PC-3 (cell line): ENCODE results near the gene MET. TPM values are rescaled to one million over a fixed set of nuclear protein-coding genes. Genes with fewer than 3 reads are reported as not detected.
"Not testable (repeated sequence)": the region's sequence is repeated elsewhere in the genome, so short reads cannot be mapped to it uniquely, and the experiment has no call there.

ENCODE experiments used
- ATAC-seq: fragments of 200-7000 bp; cut with Tn5 transposase; 2 replicates; pipeline ENCODE4 v1.9.1; 2020; ENCODE audit warnings: mild to moderate bottlenecking, moderate library complexity
- BruUV-seq: library from RNA; stranded (reverse); fragments of 400-500 nt; replicated peaks from 2 replicates; lab custom pipeline; 2021; lab: Mats Ljungman, UMichigan
- CTCF ChIA-PET: fragments of 300-600 bp; sonication (Branson Sonifier 250); formaldehyde crosslinking; loops from one replicate; lab custom pipeline; 2022; ENCODE audit warnings: antibody characterized with exemption; lab: Charles Lee
- POLR2A ChIA-PET: fragments of 300-600 bp; sonication (Branson Sonifier 250); formaldehyde crosslinking; loops from one replicate; lab custom pipeline; 2022; ENCODE audit warnings: antibody characterized with exemption; ENCODE audit not compliant: unreplicated experiment; lab: Charles Lee
- DNase-seq: peaks from one replicate; pipeline ENCODE4 v3.0.0-alpha.2; 2015
- H2AFZ ChIP-seq: fragments of 300-600 bp; sonication (generic); 2 replicates; pipeline ENCODE4 v1.6.0; 2016; ENCODE audit warnings: antibody characterized with exemption, low read length
- H3F3A ChIP-seq: fragments of 300-600 bp; sonication (generic); one replicate; pipeline ENCODE4 v1.6.0; 2017; ENCODE audit warnings: antibody characterized with exemption, low read length, control low read depth, mild to moderate bottlenecking; ENCODE audit not compliant: unreplicated experiment
- H3K27ac ChIP-seq: fragments of 300-600 bp; sonication (generic); 2 replicates; pipeline ENCODE4 v1.5.1; 2016; ENCODE audit warnings: mild to moderate bottlenecking, low read length
- H3K27me3 ChIP-seq: fragments of 300-600 bp; sonication (generic); 2 replicates; pipeline ENCODE4 v1.6.1; 2016; ENCODE audit warnings: low read length, mixed read lengths
- H3K36me3 ChIP-seq: fragments of 300-600 bp; sonication (generic); 2 replicates; pipeline ENCODE4 v1.6.1; 2016; ENCODE audit warnings: low read depth, mixed run types, low read length, mixed read lengths
- H3K4me1 ChIP-seq: fragments of 300-600 bp; sonication (generic); 2 replicates; pipeline ENCODE4 v1.5.1; 2016; ENCODE audit warnings: low read length; ENCODE audit not compliant: insufficient read depth
- H3K4me2 ChIP-seq: fragments of 300-600 bp; sonication (generic); 2 replicates; pipeline ENCODE4 v1.6.0; 2016; ENCODE audit warnings: low read length
- H3K4me3 ChIP-seq: fragments of 300-600 bp; sonication (generic); 2 replicates; pipeline ENCODE4 v1.5.1; 2016; ENCODE audit warnings: mild to moderate bottlenecking, low read length, mixed read lengths
- H3K79me2 ChIP-seq: fragments of 300-600 bp; sonication (generic); 2 replicates; pipeline ENCODE4 v1.6.1; 2017; ENCODE audit warnings: low read length, mixed read lengths
- H3K9ac ChIP-seq: fragments of 300-600 bp; sonication (generic); 2 replicates; pipeline ENCODE4 v1.6.0; 2016; ENCODE audit warnings: mild to moderate bottlenecking, low read length
- H3K9me2 ChIP-seq: fragments of 300-600 bp; sonication (generic); replicated peaks from 2 replicates; pipeline ENCODE4 v1.6.1; 2016; ENCODE audit warnings: mixed run types, low read length, mixed read lengths
- H3K9me3 ChIP-seq: fragments of 300-600 bp; sonication (generic); 2 replicates; pipeline ENCODE4 v1.6.1; 2016; ENCODE audit warnings: low read length, mixed read lengths
- H4K20me1 ChIP-seq: fragments of 300-600 bp; sonication (generic); 2 replicates; pipeline ENCODE4 v1.6.1; 2016; ENCODE audit warnings: low read length, mixed read lengths
- CTCF ChIP-seq: fragments of 300-600 bp; sonication (generic); conservative IDR thresholded peaks from 2 replicates; pipeline ENCODE4 v1.5.1; 2017; ENCODE audit warnings: antibody characterized with exemption, low read depth, mild to moderate bottlenecking, low read length
- EZH2 ChIP-seq: fragments of 300-600 bp; sonication (generic); IDR thresholded peaks from one replicate; pipeline ENCODE4 v1.6.1; 2017; ENCODE audit warnings: antibody characterized with exemption, mild to moderate bottlenecking, low read length; ENCODE audit not compliant: unreplicated experiment
- EZH2phosphoT487 ChIP-seq: fragments of 300-600 bp; sonication (generic); IDR thresholded peaks from 2 replicates; pipeline ENCODE4 v1.6.1; 2018; ENCODE audit warnings: mild to moderate bottlenecking, antibody characterized with exemption, low read length, borderline replicate concordance
- intact Hi-C: fragments of 100-400 bp; cut with micrococcal nuclease; formaldehyde crosslinking; loops from 2 replicates; pipeline ENCODE4 v1.9.0; 2023
- total RNA-seq: library from RNA; depleted of rRNA; stranded (reverse); fragments of >200 nt; gene quantifications from 2 replicates; pipeline ENCODE4 v1.2.3, GENCODE V29; 2014

The MET gene
- total RNA-seq, 1 experiment from 2014 or later = 118 TPM

GRCh38 chr7:116717137-116717536 lies 45.1 kb downstream of the MET start:
- Histone ChIP-seq H3K4me1 (peaks cover 26% of the 10 kb centered on the region), H3F3A (no peaks in the 10 kb centered on the region), H3K9ac (no peak overlapping the region), H3K9me2 (no peaks in the 10 kb centered on the region), H4K20me1 (0 out of 2 replicates have a peak, but pooled peaks cover 4% of the 10 kb centered on the region), H3K9me3 (no peaks in the 10 kb centered on the region), H3K4me3 (no peak overlapping the region), H3K27me3 (no peaks in the 10 kb centered on the region), H3K4me2 (peak overlapping the region; percentile 44), H3K79me2 (peaks cover 54% of the 10 kb centered on the region), H3K27ac (peak overlapping the region; percentile 21; the same call in 1 of the 2 replicates), H3K36me3 (peaks cover 4% of the 10 kb centered on the region; the same call in 1 of the 2 replicates), H2AFZ (no peak overlapping the region)
- intact Hi-C loops = no loop called here
- no peak for ATAC-seq
- no peak for TF ChIP-seq EZH2
- TF ChIP-seq EZH2phosphoT487 = no peak
- TF ChIP-seq CTCF = no peak
- no TSS peak for BruUV-seq
- ChIA-PET CTCF (interaction anchor here (0.6 to 1.0 kb wide), 2 partner anchors 42 to 217 kb away, joined by 3 to 4 read pairs; partner anchors contain the start of gene CAV2), POLR2A (interaction anchor here (0.6 kb wide), 1 partner anchor 16 kb away, joined by 3 read pairs; no protein-coding TSS in a partner anchor)
- DNase-seq = no peak

- Histone ChIP-seq H4K20me1 (peaks cover 19% of the 10 kb centered on the region; the same call in 1 of the 2 replicates), H3K79me2 (peaks cover 39% of the 10 kb centered on the region), H3K4me1 (peaks cover 30% of the 10 kb centered on the region)
- H3K27me3 ChIP-seq, POLR2A ChIA-PET, DNase-seq, ATAC-seq, H3K9ac ChIP-seq, CTCF ChIA-PET, H3K4me3 ChIP-seq, H3K27ac ChIP-seq, H3K9me3 ChIP-seq, H3K9me2 ChIP-seq, BruUV-seq, intact Hi-C loops, H2AFZ ChIP-seq, H3F3A ChIP-seq, H3K36me3 ChIP-seq, H3K4me2 ChIP-seq: not testable (repeated sequence)
Measured at GRCh38 chr7:116723959-116724529, 52.0 kb downstream of the MET start.

GRCh38 chr7:116724560-116725231 lies 52.7 kb downstream of the MET start:
- intact Hi-C loops = loop anchor here (5.0 kb wide), 1 partner anchor 48 kb away; no protein-coding TSS in a partner anchor
- Histone ChIP-seq H4K20me1 (peaks cover 20% of the 10 kb centered on the region), H3K79me2 (peaks cover 44% of the 10 kb centered on the region), H3K27me3 (no peaks in the 10 kb centered on the region), H3K36me3 (peaks cover 5% of the 10 kb centered on the region; the same call in 1 of the 2 replicates), H2AFZ (no peak overlapping the region), H3K27ac (no peak overlapping the region), H3K4me1 (peaks cover 32% of the 10 kb centered on the region), H3K4me2 (no peak overlapping the region), H3F3A (no peaks in the 10 kb centered on the region), H3K9me3 (no peaks in the 10 kb centered on the region), H3K9ac (no peak overlapping the region), H3K9me2 (no peaks in the 10 kb centered on the region), H3K4me3 (no peak overlapping the region)
- DNase-seq = no peak
- ChIA-PET POLR2A (no interaction called here), CTCF (no interaction called here)
- no peak for ATAC-seq
- no peak for TF ChIP-seq EZH2
- TF ChIP-seq CTCF = no peak
- no peak for TF ChIP-seq EZH2phosphoT487
- no TSS peak for BruUV-seq
